Activated naive CD4-positive, alpha-beta T cell treated with anti-CD3 and anti-CD28 coated beads, Interleukin-2, amount 50 U/mL, for 16 hours (primary cell): ENCODE results near the gene MYO1E.

Source experiments
- DNase-seq: peaks from one replicate; pipeline ENCODE4 v3.0.0-alpha.2; 2020

The MYO1E gene

GRCh38 chr15:59313641-59314332 lies 58.9 kb downstream of the MYO1E start:
- no peak for DNase-seq

GRCh38 chr15:59312205-59312604 lies 60.5 kb downstream of the MYO1E start:
- no peak for DNase-seq

DNA sequence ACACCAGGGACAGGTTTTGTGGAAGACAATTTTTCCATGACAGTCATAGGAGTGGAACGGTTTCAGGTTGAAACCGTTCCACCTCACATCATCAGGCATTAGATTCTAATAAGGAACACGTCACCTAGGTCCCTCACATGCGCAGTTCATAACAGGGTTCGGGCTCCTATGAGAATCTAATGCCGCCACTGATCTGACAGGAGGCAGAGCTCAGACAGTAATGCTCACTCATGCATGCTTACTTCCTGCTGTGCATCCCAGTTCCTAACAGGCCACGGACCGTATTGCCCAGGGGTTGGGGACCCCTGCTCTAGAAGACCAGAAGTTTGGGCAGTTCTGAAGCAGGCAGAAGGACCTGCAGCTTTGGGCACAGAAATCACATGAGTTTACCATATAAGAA lies 61.5 kb downstream of the MYO1E start:
- no peak for DNase-seq

GRCh38 chr15:59309405-59309804 lies 63.3 kb downstream of the MYO1E start:
- DNase-seq: no peak

DNA sequence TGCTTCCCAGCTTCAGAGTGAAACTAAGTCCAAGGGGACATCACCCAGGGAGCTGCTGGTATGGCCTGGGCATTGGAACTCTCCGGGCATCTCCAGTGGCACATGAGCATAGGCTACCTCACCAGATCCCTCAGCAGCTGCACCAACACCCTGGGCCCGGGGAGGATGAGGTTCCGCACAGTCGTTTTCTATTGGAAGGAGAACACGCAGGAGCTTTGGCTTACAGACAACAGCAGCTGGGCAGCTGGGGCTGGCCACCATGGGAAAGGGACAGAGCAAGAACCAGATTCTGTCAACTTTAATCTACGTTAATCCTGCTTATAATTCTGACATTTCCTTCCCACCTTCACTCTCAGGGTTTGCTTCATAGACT lies 65.5 kb downstream of the MYO1E start:
- no peak for DNase-seq

DNA sequence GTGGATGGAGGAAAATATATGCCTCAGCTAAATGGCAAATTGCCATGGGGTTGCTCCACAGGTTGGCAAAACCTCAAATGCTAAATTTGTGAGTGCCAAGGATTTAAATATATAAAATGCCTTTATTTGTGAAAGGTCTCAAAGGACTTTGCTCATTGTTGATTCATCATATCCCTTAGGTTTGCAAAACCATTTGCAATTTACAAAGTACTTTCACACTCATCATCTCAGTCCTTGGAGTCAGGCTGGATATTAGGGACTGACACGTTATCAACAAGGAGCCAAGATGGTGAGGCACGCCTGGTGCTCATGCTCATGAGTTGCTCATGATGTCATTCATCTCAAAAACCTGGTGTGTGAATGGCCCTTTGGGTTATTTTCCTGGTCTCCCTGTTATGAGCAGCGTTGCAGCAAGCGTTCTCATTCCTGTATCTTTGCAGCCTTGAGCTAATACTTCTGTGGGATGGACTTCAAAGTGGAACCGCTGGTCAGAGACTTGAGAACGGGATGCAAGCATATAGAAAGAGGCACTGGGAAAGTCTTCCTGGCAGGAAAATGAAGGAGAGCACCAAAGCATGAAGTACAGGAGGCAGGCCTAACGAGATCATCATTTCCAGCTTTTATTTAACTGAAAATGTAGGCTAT lies 66.0 kb downstream of the MYO1E start:
- no peak for DNase-seq

DNA sequence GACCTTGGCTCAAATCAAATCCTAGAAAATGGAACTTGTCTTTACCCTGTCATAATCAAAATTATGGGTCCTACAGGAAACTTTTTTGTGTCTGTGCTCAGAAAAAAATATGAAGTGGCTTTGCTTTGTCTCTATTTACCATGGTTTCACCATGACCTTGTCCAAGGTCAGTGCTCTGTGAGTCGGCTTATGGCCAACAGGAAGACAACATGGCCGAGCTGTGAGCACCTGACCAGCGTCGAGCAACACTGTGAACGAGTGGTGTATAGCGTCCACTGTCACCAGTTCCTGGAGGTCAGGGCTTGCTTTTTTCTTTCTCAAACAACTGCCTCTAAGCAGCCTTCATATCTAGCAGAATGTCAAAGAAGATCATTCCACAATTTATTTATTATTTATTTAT lies 67.9 kb downstream of the MYO1E start:
- DNase-seq: no peak

DNA sequence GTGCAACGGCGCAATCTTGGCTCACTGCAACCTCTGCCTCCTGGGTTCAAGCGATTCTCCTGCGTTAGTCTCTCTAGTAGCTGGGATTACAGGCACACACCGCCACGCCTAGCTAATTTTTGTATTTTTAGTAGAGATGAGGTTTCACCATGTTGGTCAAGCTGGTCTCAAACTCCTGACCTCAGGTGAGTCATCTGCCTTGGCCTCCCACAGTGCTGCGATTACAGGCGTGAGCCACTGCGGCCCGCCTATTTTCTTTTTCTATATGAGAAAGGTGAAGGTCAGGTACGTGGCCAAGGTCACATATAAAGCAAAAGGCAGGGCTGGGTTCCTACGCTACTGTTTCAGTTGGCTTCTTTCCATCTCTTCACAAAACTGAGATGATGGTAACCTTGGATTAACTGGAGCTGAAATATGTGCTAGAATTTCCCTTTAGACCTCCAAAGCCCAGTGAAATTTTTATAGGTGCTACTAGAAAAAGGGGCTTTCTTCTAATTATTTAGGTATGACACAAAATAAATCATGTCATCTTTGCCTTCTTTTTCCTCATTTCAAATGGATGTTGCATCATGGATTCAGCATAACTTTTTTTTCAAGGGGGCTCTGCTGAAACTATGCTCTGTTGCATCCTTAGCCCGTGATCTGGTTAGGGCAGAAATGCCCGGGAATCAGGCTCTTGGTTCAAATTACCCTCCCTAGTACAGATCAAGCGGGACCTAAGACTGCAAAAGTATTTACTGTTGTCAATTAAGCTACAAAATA lies 68.5 kb downstream of the MYO1E start:
- no peak for DNase-seq

DNA sequence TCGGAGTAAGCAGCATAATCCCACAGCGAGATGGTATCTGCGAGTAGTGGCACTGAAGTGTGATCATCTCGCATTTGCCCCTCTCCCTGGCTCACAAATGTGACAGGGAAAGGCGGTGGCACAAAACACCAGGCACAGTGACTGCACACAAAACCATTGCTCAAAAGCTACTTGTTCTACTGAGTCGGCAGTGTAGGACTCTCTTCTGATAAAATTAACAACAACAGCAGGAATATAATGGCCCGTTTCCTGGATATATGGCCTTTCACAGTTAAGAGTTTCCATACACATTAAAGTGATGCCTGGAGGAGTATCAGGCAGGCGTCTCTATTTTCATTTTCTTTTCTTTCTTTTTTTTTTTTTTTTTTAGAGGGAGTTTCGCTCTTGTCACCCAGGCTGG lies 69.0 kb downstream of the MYO1E start:
- no peak for DNase-seq

GRCh38 chr15:59303136-59303535 lies 69.5 kb downstream of the MYO1E start:
- no peak for DNase-seq

GRCh38 chr15:59301527-59301926 lies 71.1 kb downstream of the MYO1E start:
- DNase-seq: no peak

- DNase-seq: peak; percentile 14
These were observed 72.0 kb downstream of the MYO1E start for GRCh38 chr15:59300618-59301139.

- peak; percentile 56 for DNase-seq
These were observed 72.6 kb downstream of the MYO1E start for GRCh38 chr15:59299929-59300617.

DNA sequence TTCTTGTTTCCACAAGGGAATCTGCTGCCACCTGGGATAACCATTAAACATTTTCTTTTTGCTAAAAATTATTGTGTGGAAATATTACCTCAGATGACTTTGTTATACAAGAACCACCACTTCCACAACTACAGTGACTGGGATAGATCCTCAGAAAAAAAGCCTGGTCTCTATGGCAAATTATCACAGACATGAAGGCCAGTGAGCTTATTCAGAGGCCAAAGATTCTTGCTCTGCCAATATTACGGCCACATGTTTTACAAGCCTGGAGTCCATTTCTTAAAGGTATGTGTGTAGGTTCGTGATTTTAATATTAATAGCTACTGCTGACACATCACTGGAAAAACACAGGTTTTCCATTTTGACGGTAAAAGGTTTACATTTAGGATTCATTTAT lies 73.8 kb downstream of the MYO1E start:
- DNase-seq: no peak

GRCh38 chr15:59298225-59298853 lies 74.3 kb downstream of the MYO1E start:
- peak; percentile 19 for DNase-seq

- no peak for DNase-seq
These were observed 76.5 kb downstream of the MYO1E start for GRCh38 chr15:59296181-59296617.

- DNase-seq: no peak
These were observed 77.2 kb downstream of the MYO1E start for GRCh38 chr15:59295261-59296001.

DNA sequence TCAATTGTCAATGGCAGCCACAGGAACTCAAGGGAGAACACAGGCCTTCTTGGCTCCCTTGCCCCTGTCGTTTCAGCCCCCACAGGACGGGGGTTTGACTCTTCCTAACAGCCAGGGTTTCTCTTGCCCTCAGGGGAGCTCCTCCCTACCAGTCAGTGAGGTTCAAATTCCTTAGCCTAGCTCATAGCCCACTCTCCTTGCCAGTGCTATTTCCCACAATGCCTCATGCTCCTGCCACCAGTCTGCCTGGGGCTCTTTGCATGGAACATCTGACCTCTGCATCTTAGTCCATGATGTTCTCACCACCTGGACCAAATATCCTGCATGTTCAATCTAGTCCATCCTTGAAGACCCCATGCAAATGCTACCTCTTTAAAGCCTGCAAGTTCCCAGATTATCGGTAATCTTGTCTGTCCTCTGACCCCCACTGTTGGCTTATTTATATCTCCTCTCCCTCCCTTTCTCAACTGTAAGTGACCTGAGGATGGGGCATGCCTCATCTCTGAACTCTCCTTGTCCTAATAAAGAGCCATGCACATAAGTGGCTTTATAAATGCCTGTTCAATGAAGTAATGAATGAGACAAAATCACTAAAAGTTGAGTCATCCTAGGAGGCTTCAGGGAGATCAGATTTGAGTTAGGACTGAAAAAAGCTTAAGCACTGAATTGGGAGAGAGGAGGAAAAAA lies 78.0 kb downstream of the MYO1E start:
- DNase-seq: no peak

GRCh38 chr15:59292442-59293151 lies 80.1 kb downstream of the MYO1E start:
- no peak for DNase-seq

DNA sequence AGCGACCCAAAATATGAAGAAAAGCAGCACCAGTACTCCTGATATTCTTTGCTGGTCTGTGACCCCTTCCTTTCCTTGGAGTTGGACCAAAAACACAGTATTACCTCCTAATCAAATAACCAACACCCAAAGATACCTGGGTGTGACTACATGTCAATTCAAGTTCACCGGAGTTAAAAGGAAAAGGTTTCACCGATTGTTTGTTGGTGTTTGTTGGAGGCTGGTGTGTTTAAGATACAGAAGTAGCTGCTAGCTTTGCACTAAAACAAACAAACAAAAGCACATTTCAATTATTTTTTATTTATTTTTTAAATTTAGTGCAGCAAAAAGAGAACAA lies 81.5 kb downstream of the MYO1E start:
- no peak for DNase-seq
